ENCODE data around the gene NACC1. TPM values are rescaled to one million over a fixed set of nuclear protein-coding genes. Genes with fewer than 3 reads are reported as not detected.

The NACC1 gene
- total and polyA plus RNA-seq, 2 of the 8 experiments (the other 6 are each of a cell fraction or from before 2014, with no cell fraction given): 234 to 301 TPM

DNA sequence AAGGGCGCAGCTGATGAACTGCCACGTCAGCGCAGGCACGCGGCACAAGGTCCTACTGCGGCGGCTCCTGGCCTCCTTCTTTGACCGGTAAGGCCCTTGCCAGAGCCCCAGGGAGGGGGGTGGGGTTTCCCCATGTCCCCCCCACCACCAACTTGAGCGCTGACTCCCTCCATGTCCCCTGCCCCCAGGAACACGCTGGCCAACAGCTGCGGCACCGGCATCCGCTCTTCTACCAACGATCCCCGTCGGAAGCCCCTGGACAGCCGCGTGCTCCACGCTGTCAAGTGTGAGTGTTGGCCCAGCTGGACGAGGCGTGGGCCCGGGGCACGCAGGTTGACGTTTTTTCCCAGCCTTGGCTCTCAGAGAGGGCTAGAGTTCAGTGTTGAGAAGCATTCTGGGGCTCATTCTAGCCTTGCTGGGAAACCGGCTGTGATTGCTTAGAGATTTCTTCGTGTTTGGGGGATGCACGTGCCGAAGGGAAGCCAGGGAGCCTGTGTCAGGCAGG lies 19.3 kb downstream of the NACC1 start (continued):
- no peak for TF ChIP-seq CHD2 (IDR thresholded peaks at IDR 0.05; ENCODE audit: low read length)
- no peak for TF ChIP-seq GTF2F1 (IDR thresholded peaks at IDR 0.05; ENCODE audit: borderline replicate concordance, low read depth, low read length)

Data from H1 (cell line).